ENCODE data around the gene FARSB. TPM values are rescaled to one million over a fixed set of nuclear protein-coding genes. Genes with fewer than 3 reads are reported as not detected.

Gene FARSB
- total RNA-seq (2014; rRNA removed; shearing (Covaris generic)) (16.8 and 17.7 TPM in 2 replicates), polyA plus RNA-seq (2016; fragmentation: Nextera tagmentation; extraction: Ambion mirVana) (40.3 and 42.5 TPM in 2 replicates)

- peak within 1 kb of the TSS; percentile 96 for H3K4me3 ChIP-seq
- peaks cover 30% of the 10 kb centered on the region for H3F3A ChIP-seq (ENCODE audit: insufficient read depth)
- peak; percentile 99 for DNase-seq
- peaks cover 52% of the 10 kb centered on the region for H3K79me2 ChIP-seq (ENCODE audit: insufficient read depth)
- TF ChIP-seq EZH2phosphoT487 (IDR thresholded peaks at IDR 0.05; ENCODE audit: insufficient read depth, low read depth) (no peak), EZH2 (IDR thresholded peaks at IDR 0.05; ENCODE audit: insufficient read depth, poor library complexity, severe bottlenecking) (no peak)
- no peaks in the 10 kb centered on the region for H3K27me3 ChIP-seq (replicated peaks; ENCODE audit: insufficient read depth)
- H2AFZ ChIP-seq, result peak within 1 kb of the TSS; percentile 93
- H4K20me1 ChIP-seq (ENCODE audit: insufficient read depth), result no peaks in the 10 kb centered on the region
- peak within 1 kb of the TSS; percentile 98 for H3K27ac ChIP-seq
- peak within 1 kb of the TSS; percentile 98 for H3K9ac ChIP-seq
- in situ Hi-C loops (cut with MboI), result no loop called here
- H3K36me3 ChIP-seq (ENCODE audit: low read depth), result no peaks in the 10 kb centered on the region
- H3K4me1 ChIP-seq (ENCODE audit: insufficient read depth), result peaks cover 25% of the 10 kb centered on the region
- peak within 1 kb of the TSS; percentile 95 for H3K4me2 ChIP-seq (ENCODE audit: unreplicated experiment)
- 1 to 2% methylated on average over 42 to 45 of the region's 45 CpGs for WGBS, 2 experiments (ENCODE audit: low coverage in 1 of 2, low lambda C conversion rate in 2 of 2, missing lambda C conversion rate in 2 of 2)
- no peaks in the 10 kb centered on the region for H3K9me2 ChIP-seq (ENCODE audit: insufficient read depth)
- no peaks in the 10 kb centered on the region for H3K9me3 ChIP-seq (ENCODE audit: low read depth)
Measured at GRCh38 chr2:222655787-222656525, at the start of gene FARSB. Gene FARSB, minus strand, starts transcription at chr2:222656092. Its CDS starts 19 bp downstream, at chr2:222656073.

GRCh38 chr2:222703886-222704285 lies 48.0 kb upstream of the FARSB start:
- Histone ChIP-seq H3K4me3 (no peak overlapping the region), H3K27ac (0 out of 2 replicates have a peak overlapping the region, but pooled peaks have one; percentile 9), H3K9me3 (ENCODE audit: low read depth) (no peaks in the 10 kb centered on the region), H3K27me3 (replicated peaks; ENCODE audit: insufficient read depth) (no peaks in the 10 kb centered on the region), H3K9ac (no peak overlapping the region), H2AFZ (peak overlapping the region; percentile 16), H3F3A (ENCODE audit: insufficient read depth) (peaks cover 24% of the 10 kb centered on the region), H3K36me3 (ENCODE audit: low read depth) (no peaks in the 10 kb centered on the region), H3K4me1 (ENCODE audit: insufficient read depth) (peaks cover 32% of the 10 kb centered on the region), H3K79me2 (ENCODE audit: insufficient read depth) (no peaks in the 10 kb centered on the region), H4K20me1 (ENCODE audit: insufficient read depth) (no peaks in the 10 kb centered on the region), H3K9me2 (ENCODE audit: insufficient read depth) (no peaks in the 10 kb centered on the region), H3K4me2 (ENCODE audit: unreplicated experiment) (peak overlapping the region; percentile 22)
- 42 to 51% methylated on average over 3 of the region's 3 CpGs for WGBS, 2 experiments (ENCODE audit: low coverage in 1 of 2, low lambda C conversion rate in 2 of 2, missing lambda C conversion rate in 2 of 2)
- in situ Hi-C loops (cut with MboI), result no loop called here
- TF ChIP-seq EZH2phosphoT487 (IDR thresholded peaks at IDR 0.05; ENCODE audit: insufficient read depth, low read depth) (no peak), EZH2 (IDR thresholded peaks at IDR 0.05; ENCODE audit: insufficient read depth, poor library complexity, severe bottlenecking) (no peak)
- peak; percentile 71 for DNase-seq

DNA sequence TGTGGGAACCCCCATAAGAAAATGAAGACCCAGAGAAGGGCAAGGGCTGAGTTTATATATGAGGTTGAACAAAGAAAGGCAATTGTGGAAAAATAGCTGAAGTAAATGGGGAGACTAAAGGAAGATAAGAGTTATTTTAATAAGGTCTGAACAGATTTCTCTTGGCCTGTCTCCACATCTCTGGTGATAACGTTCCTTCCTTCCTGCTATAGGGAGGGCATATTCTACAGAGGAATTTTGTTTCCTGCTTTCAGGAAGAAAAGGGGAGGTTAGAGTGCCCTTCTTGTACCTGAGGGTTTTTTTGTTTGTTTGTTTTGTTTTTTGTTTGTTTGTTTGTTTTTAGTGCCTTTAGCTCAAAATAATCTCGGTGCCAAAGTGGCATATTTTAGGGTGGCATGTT lies 47.2 kb upstream of the FARSB start:
- Histone ChIP-seq H3K9me3 (ENCODE audit: low read depth) (no peaks in the 10 kb centered on the region), H4K20me1 (ENCODE audit: insufficient read depth) (no peaks in the 10 kb centered on the region), H3F3A (ENCODE audit: insufficient read depth) (peaks cover 19% of the 10 kb centered on the region), H3K79me2 (ENCODE audit: insufficient read depth) (no peaks in the 10 kb centered on the region), H3K36me3 (ENCODE audit: low read depth) (no peaks in the 10 kb centered on the region), H3K27me3 (replicated peaks; ENCODE audit: insufficient read depth) (no peaks in the 10 kb centered on the region), H3K27ac (no peak overlapping the region), H3K4me3 (no peak overlapping the region), H3K4me1 (ENCODE audit: insufficient read depth) (peaks cover 26% of the 10 kb centered on the region), H3K4me2 (ENCODE audit: unreplicated experiment) (no peak overlapping the region), H3K9ac (no peak overlapping the region), H2AFZ (peak overlapping the region; percentile 16), H3K9me2 (ENCODE audit: insufficient read depth) (no peaks in the 10 kb centered on the region)
- WGBS, 2 experiments (ENCODE audit: low coverage in 1 of 2, low lambda C conversion rate in 2 of 2, missing lambda C conversion rate in 2 of 2), result 74 to 78% methylated on average over 2 of the region's 2 CpGs
- in situ Hi-C loops (cut with MboI), result no loop called here
- TF ChIP-seq EZH2 (IDR thresholded peaks at IDR 0.05; ENCODE audit: insufficient read depth, poor library complexity, severe bottlenecking) (no peak), EZH2phosphoT487 (IDR thresholded peaks at IDR 0.05; ENCODE audit: insufficient read depth, low read depth) (no peak)
- no peak for DNase-seq

DNA sequence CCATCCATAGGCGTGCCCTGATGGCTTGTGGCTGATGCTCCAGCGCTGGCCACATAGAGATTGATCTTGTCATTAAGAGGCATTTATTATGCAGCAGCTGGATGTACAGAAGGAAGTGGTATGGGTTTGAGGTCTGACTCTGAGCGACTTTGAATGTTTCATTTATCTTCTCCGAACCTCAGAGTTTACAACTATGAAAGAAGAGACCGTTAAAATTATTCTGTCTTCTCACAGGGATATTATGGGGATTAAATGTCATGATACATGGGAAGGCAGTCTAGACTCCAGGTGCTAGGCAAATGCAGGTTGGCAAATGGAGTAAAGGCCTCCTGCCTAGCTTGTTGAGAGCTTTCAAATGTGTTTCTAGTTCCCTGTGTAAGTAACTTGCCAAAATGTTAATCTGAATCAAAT lies 45.8 kb upstream of the FARSB start:
- TF ChIP-seq EZH2phosphoT487 (IDR thresholded peaks at IDR 0.05; ENCODE audit: insufficient read depth, low read depth) (no peak), EZH2 (IDR thresholded peaks at IDR 0.05; ENCODE audit: insufficient read depth, poor library complexity, severe bottlenecking) (no peak)

More for the DNA sequence above, 45.8 kb upstream of the FARSB start:
- peaks cover 8% of the 10 kb centered on the region for H3F3A ChIP-seq (ENCODE audit: insufficient read depth)
- no peaks in the 10 kb centered on the region for H3K9me2 ChIP-seq (ENCODE audit: insufficient read depth)
- no peaks in the 10 kb centered on the region for H3K27me3 ChIP-seq (replicated peaks; ENCODE audit: insufficient read depth)
- in situ Hi-C loops (cut with MboI), result no loop called here
- no peak overlapping the region for H3K9ac ChIP-seq
- H3K36me3 ChIP-seq (ENCODE audit: low read depth), result no peaks in the 10 kb centered on the region
- no peak overlapping the region for H3K4me2 ChIP-seq (ENCODE audit: unreplicated experiment)
- DNase-seq, result no peak
- H3K79me2 ChIP-seq (ENCODE audit: insufficient read depth), result no peaks in the 10 kb centered on the region
- 29 to 45% methylated on average over 4 to 5 of the region's 5 CpGs for WGBS, 2 experiments (ENCODE audit: low coverage in 1 of 2, low lambda C conversion rate in 2 of 2, missing lambda C conversion rate in 2 of 2)
- peaks cover 15% of the 10 kb centered on the region for H3K4me1 ChIP-seq (ENCODE audit: insufficient read depth)
- H2AFZ ChIP-seq, result peak overlapping the region; percentile 25; the same call in 1 of the 2 replicates
- no peaks in the 10 kb centered on the region for H4K20me1 ChIP-seq (ENCODE audit: insufficient read depth)
- H3K9me3 ChIP-seq (ENCODE audit: low read depth), result no peaks in the 10 kb centered on the region
- H3K27ac ChIP-seq, result no peak overlapping the region
- H3K4me3 ChIP-seq, result no peak overlapping the region
